Activated T-helper 17 cell treated with anti-CD3 and anti-CD28 coated beads, Interleukin-2, amount 50 U/mL, for 72 hours (primary cell): Measurements from ENCODE around the gene CDT1. TPM values are rescaled to one million over a fixed set of nuclear protein-coding genes. Genes with fewer than 3 reads are reported as not detected.
"Not testable (repeated sequence)": the region's sequence is repeated elsewhere in the genome, so short reads cannot be mapped to it uniquely, and the experiment has no call there.

Source experiments
- ATAC-seq: fragments of 150-1000 bp; cut with Tn5 transposase; replicated peaks from 2 replicates; pipeline ENCODE4 v1.10.0; 2021; ENCODE audit warnings: mild to moderate bottlenecking, moderate library complexity
- H3K27ac Mint-ChIP-seq: one replicate; pipeline ENCODE4 v1.8.0; 2022; ENCODE audit warnings: mixed read lengths
- H3K27me3 Mint-ChIP-seq: one replicate; pipeline ENCODE4 v1.8.0; 2022; ENCODE audit warnings: mixed read lengths
- H3K36me3 Mint-ChIP-seq: one replicate; pipeline ENCODE4 v1.8.0; 2022; ENCODE audit warnings: low read depth, mild to moderate bottlenecking, mixed read lengths
- H3K4me1 Mint-ChIP-seq: one replicate; pipeline ENCODE4 v1.8.0; 2022; ENCODE audit warnings: mixed read lengths
- H3K4me3 Mint-ChIP-seq: one replicate; pipeline ENCODE4 v1.8.0; 2022; ENCODE audit warnings: mild to moderate bottlenecking, mixed read lengths
- H3K9me3 Mint-ChIP-seq: one replicate; pipeline ENCODE4 v1.8.0; 2022; ENCODE audit warnings: mixed read lengths
- total RNA-seq, 2 donors: library from RNA; stranded (reverse); gene quantifications; one replicate each; pipeline ENCODE4 v1.2.3, GENCODE V29; 2022

The CDT1 gene
- total RNA-seq, 2 donors from 2014 or later: 96.6 to 141 TPM

DNA sequence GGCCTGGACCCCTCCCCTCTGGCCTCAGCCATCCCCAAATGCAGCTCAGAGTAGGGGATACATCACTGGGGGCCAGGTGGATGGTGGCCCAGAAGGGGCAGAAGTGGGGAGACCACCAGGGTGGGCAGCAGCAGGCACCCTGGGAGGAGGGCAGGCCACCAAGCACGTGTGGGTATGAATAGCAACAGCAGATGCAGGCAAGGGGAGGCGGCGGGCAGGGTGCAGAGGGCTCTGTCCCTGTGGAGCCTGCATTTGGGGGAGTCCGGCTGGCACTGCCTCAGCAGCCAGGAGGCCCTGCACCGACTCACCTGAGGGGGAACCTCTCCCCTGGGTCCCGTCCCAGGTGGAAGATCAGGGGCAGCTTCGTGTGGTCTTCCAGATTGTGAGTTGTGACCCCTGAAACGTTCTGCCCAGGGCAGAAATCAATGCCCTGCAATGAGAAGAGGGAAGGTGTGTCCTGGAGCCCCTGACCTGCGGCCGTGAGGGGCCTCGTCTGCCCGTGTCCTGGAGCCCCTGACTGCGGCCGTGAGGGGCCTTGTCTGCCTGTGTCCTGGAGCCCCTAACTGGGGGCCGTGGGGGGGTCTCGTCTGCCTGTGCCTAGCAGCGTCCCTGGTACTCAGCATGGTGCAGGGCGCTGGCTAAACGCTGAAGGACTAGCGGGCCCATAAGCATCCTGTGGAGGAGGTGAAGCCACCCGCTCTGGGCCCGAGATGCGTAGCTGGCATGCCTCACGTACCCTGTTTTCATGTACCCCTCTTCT, 18.9 kb downstream of the CDT1 start:
- Mint-ChIP-seq H3K9me3 (no peaks in the 10 kb centered on the region), H3K36me3 (no peaks in the 10 kb centered on the region), H3K27me3 (no peaks in the 10 kb centered on the region), H3K27ac (no peak overlapping the region), H3K4me3 (no peak overlapping the region), H3K4me1 (no peaks in the 10 kb centered on the region)
- no peak for ATAC-seq

- H3K4me1 Mint-ChIP-seq, ATAC-seq, H3K27me3 Mint-ChIP-seq, H3K27ac Mint-ChIP-seq, H3K4me3 Mint-ChIP-seq, H3K36me3 Mint-ChIP-seq, H3K9me3 Mint-ChIP-seq: not testable (repeated sequence)
These were observed 20.1 kb downstream of the CDT1 start for GRCh38 chr16:88823646-88824045.

DNA sequence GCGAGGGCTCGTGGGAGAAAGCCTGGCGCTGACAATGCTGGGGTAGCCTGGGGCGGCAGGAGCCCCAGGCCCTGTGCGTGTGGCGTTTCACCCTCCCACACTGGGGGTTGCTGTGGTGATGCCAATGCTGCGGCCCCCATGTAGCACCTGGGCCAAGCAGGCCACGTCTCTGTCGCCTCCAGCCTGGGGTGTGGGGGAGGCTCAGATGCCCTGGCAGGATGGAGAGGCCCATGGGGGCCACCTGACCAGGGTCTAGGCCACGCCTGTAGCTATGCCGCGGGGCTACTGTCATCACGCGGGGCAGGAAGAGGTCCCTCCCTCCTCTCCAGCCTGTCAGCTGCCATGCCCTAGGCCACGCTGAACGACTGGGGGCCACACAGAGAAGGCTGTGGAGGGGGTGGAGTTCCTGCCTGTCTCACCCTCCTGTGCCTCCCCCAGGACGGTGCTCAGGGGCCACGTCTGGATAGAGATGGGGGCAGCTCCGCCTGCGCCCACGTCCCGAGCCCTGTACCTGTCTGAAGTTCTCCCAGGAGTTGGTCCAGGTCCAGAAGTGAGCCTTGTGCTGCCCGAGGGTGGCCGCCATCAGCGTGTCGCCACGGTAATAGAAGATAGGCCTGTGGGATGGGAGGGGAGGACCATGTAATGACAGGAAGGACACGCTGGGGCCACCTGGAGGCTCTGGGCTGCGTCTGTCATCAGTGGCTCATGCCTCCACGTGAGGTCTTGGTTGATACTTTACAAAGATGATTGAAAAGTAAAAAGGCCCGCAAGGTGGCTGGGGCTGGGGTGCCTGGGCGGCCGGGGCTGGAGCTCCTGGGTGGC, 20.9 kb downstream of the CDT1 start:
- Mint-ChIP-seq H3K9me3 (no peaks in the 10 kb centered on the region), H3K27me3 (no peaks in the 10 kb centered on the region)
- ATAC-seq: no peak

GRCh38 chr16:88825146-88825545, 21.6 kb downstream of the CDT1 start:
- Mint-ChIP-seq H3K9me3 (no peaks in the 10 kb centered on the region), H3K36me3 (no peaks in the 10 kb centered on the region), H3K27me3 (no peaks in the 10 kb centered on the region), H3K27ac (no peak overlapping the region), H3K4me1 (no peaks in the 10 kb centered on the region), H3K4me3 (no peak overlapping the region)
- no peak for ATAC-seq

More for the DNA sequence above, 20.9 kb downstream of the CDT1 start:
- Mint-ChIP-seq H3K36me3 (no peaks in the 10 kb centered on the region), H3K27ac (no peak overlapping the region), H3K4me1 (no peaks in the 10 kb centered on the region), H3K4me3 (no peak overlapping the region)

DNA sequence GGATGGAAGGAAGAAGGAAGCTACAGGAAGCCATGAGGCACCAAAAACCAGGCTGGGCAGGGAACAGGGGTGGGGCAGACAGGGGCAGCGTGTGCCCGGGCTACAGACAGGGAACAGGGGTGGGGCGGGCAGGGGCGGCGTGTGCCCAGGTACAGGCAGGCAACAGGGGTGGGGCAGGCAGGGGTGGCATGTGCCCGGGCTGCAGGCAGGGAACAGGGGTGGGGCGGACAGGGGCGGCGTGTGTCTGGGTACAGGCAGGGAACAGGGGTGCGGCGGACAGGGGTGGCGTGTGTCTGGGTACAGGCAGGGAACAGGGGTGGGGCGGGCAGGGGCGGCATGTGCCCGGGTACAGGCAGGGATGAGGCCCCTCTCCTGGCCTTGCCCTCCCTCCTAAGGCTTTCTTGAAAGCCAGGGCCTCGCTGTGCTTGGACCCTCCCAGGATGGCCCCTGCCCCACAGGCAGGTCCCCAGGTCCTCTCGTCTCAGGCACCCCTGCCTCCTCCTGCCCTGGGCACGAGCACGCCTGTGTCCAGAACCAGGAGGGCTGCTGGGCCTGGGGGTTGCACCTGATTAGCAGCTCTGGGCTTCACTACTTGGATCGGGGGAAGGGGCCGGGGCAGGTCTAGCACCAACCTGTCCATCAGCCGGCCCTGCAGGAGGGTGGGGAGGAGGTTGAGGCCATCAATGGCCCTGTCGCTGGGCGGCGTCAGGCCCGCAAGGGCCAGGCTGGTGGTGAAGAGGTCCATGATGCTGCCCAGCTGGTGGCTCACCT, 22.7 kb downstream of the CDT1 start:
- no peak for ATAC-seq
- Mint-ChIP-seq H3K9me3 (no peaks in the 10 kb centered on the region), H3K36me3 (no peaks in the 10 kb centered on the region), H3K27me3 (no peaks in the 10 kb centered on the region), H3K4me1 (no peaks in the 10 kb centered on the region), H3K27ac (no peak overlapping the region), H3K4me3 (no peak overlapping the region)

GRCh38 chr16:88827727-88828126, 24.1 kb downstream of the CDT1 start:
- ATAC-seq: no peak
- Mint-ChIP-seq H3K9me3 (no peaks in the 10 kb centered on the region), H3K36me3 (no peaks in the 10 kb centered on the region), H3K27ac (no peak overlapping the region), H3K4me3 (no peak overlapping the region), H3K27me3 (no peaks in the 10 kb centered on the region), H3K4me1 (no peaks in the 10 kb centered on the region)

DNA sequence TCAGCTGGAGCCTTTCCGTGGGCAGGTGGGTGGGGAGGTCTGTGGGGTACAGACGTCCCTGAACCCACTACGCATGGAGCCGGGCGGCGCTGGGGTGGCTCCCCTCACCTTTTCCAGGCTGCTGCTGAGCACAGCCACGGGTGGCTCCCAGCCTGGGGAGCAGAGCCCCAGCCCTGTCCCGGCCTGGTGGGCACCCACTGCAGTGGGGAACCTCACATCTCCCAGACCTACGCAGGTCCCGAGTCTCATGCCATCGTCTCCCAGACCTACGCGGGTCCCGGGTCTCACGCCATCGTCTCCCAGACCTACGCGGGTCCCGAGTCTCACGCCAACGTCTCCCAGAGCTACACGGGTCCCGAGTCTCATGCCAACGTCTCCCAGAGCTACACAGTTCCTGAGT, 25.1 kb downstream of the CDT1 start:
- Mint-ChIP-seq H3K27me3 (no peaks in the 10 kb centered on the region), H3K9me3 (no peaks in the 10 kb centered on the region), H3K36me3 (no peaks in the 10 kb centered on the region), H3K4me3 (no peak overlapping the region), H3K27ac (no peak overlapping the region), H3K4me1 (no peaks in the 10 kb centered on the region)
- no peak for ATAC-seq

- Mint-ChIP-seq H3K27me3 (no peaks in the 10 kb centered on the region), H3K4me3 (no peak overlapping the region), H3K4me1 (no peaks in the 10 kb centered on the region), H3K27ac (no peak overlapping the region), H3K9me3 (no peaks in the 10 kb centered on the region), H3K36me3 (no peaks in the 10 kb centered on the region)
- no peak for ATAC-seq
These were observed 26.7 kb downstream of the CDT1 start for GRCh38 chr16:88830258-88830657.

DNA sequence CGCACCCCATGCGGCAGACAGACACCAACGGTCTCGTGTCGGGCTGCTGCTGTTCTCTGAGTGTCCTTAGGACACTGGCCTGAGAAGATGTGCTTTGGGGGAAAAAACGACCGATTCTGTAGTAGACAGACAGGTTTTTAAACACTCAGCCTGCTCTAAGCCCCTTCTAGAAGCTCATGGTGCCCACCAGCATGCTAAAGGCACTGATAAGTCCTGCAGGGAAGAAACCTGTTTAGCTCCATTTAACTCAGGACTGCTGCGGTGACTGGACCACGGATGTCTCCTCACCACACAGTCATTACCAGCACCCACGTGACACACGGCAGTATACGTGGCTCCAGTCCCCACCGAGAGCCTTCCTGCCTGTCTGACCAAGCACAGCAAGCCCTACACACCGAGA, 27.2 kb downstream of the CDT1 start:
- Mint-ChIP-seq H3K27ac (no peak overlapping the region), H3K27me3 (no peaks in the 10 kb centered on the region), H3K4me1 (no peaks in the 10 kb centered on the region), H3K36me3 (no peaks in the 10 kb centered on the region), H3K9me3 (no peaks in the 10 kb centered on the region), H3K4me3 (no peak overlapping the region)
- ATAC-seq: no peak

DNA sequence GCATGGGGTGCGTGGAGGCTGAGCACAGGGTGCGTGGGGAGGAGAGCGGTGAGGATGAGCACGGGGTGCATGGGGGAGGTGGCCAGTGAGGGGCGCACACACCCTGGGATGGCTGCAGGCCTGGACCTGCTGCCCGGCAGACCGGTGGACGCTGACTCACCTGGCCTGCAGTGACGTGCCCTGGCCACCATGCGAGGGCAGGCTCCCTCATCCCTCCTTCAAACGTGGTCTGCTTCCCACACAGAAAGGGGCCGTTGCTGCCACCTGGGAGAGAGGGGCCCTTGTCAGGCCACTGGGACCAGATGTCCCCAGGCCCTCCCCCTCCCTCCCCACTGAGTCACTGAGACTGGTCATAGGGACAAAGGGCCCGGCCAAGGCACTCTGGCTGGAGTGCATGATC, 28.2 kb downstream of the CDT1 start:
- ATAC-seq: no peak
- H3K4me3 Mint-ChIP-seq: no peak overlapping the region
- H3K9me3 Mint-ChIP-seq: no peaks in the 10 kb centered on the region
- H3K27ac Mint-ChIP-seq: no peak overlapping the region
- H3K4me1 Mint-ChIP-seq: no peaks in the 10 kb centered on the region
- no peaks in the 10 kb centered on the region for H3K27me3 Mint-ChIP-seq
- H3K36me3 Mint-ChIP-seq: no peaks in the 10 kb centered on the region

GRCh38 chr16:88833086-88833485, 29.5 kb downstream of the CDT1 start:
- ATAC-seq: no peak
- H3K4me1 Mint-ChIP-seq: no peaks in the 10 kb centered on the region
- H3K4me3 Mint-ChIP-seq: no peak overlapping the region
- peak overlapping the region; percentile 17 for H3K27ac Mint-ChIP-seq
- no peaks in the 10 kb centered on the region for H3K27me3 Mint-ChIP-seq
- no peaks in the 10 kb centered on the region for H3K36me3 Mint-ChIP-seq
- H3K9me3 Mint-ChIP-seq: no peaks in the 10 kb centered on the region

DNA sequence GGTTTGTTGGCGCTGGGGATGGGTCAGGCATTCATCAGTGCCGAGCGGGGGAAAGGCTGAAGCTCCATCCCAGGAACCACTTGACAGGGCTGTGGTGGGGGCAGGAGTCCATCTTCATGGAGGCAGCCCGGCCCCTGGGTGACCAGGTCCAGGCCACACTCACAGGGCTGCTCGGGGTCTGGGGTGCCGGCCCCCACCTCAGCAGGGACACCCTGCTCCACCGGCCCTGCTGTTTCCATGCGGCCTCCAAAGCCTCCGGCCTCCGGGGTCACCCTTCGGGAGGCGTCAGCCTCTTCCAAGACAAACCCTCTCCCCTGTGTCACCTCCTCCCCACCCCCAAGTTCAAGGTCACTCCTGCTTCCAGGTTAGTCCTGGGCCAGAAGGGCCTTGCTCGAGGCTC, 31.1 kb downstream of the CDT1 start:
- Mint-ChIP-seq H3K36me3 (no peaks in the 10 kb centered on the region), H3K4me3 (no peak overlapping the region), H3K27ac (no peak overlapping the region), H3K9me3 (no peaks in the 10 kb centered on the region), H3K4me1 (no peaks in the 10 kb centered on the region), H3K27me3 (no peaks in the 10 kb centered on the region)
- ATAC-seq: no peak

- Mint-ChIP-seq H3K27ac (no peak overlapping the region), H3K4me1 (no peaks in the 10 kb centered on the region), H3K27me3 (no peaks in the 10 kb centered on the region), H3K36me3 (peaks cover 7% of the 10 kb centered on the region), H3K4me3 (no peak overlapping the region), H3K9me3 (no peaks in the 10 kb centered on the region)
- no peak for ATAC-seq
These were observed 31.8 kb downstream of the CDT1 start for GRCh38 chr16:88835383-88835782.

- Mint-ChIP-seq H3K36me3 (peaks cover 10% of the 10 kb centered on the region), H3K4me1 (no peaks in the 10 kb centered on the region), H3K4me3 (no peak overlapping the region), H3K27ac (no peak overlapping the region), H3K27me3 (no peaks in the 10 kb centered on the region), H3K9me3 (no peaks in the 10 kb centered on the region)
- no peak for ATAC-seq
These were observed 32.2 kb downstream of the CDT1 start for GRCh38 chr16:88835818-88836217.

DNA sequence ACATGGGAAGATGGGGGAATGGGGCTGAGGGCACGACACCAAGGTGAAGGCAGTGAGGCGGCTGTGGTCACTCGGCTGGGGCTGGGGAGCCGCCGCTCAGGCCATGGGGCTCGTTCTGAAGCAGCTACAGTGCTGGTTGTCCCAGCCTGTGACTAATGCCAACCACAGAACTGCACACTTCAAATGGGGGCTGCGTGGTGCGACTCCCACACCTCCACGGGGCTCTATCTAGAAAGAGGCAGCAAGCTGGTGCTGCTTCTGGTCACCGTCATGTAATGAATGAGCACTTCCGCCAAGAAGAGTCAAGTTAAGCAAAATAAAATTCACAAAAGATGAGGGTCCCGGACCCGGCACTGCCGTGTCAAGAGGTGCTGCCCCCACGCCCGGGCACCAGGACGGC, 33.2 kb downstream of the CDT1 start:
- H3K4me3 Mint-ChIP-seq: no peak overlapping the region
- H3K4me1 Mint-ChIP-seq: no peaks in the 10 kb centered on the region
- H3K36me3 Mint-ChIP-seq: peaks cover 10% of the 10 kb centered on the region
- ATAC-seq: no peak
- no peaks in the 10 kb centered on the region for H3K27me3 Mint-ChIP-seq
- H3K9me3 Mint-ChIP-seq: no peaks in the 10 kb centered on the region
- no peak overlapping the region for H3K27ac Mint-ChIP-seq
